Measurements from ENCODE around the gene HMGN3. TPM values are rescaled to one million over a fixed set of nuclear protein-coding genes. Genes with fewer than 3 reads are reported as not detected.

Gene HMGN3
- total and polyA plus RNA-seq, 2 of the 4 experiments (the other 2 are of a cell fraction), result 6.8 to 35.5 TPM

Other genes with a start within 250 kb of the HMGN3 start
- 20.4 and 32.2 TPM in 2 replicates for gene PHIP, start 156.4 kb downstream of the HMGN3 start, total RNA-seq (2012; rRNA removed)
- 2.7 and 3.4 TPM in 2 replicates for gene PHIP, start 156.4 kb downstream of the HMGN3 start, polyA plus RNA-seq (2012; rRNA removed)